ENCODE measurements around the gene ZNF45.
A peak's percentile ranks its signal among the peaks of the same experiment; 100 is the strongest.

GRCh38 chr19:43983912-43984686 is 49.0 kb upstream of the ZNF45 start, which contains the start of gene ZNF155:
- TF ChIP-seq CTCF (IDR thresholded peaks at IDR 0.05; ENCODE audit: poor library complexity, severe bottlenecking), result no peak
- no peak for TF ChIP-seq RAD21 (conservative IDR thresholded peaks at IDR 0.05)
- no peak for TF ChIP-seq EP300 (conservative IDR thresholded peaks at IDR 0.05; ENCODE audit: poor library complexity, severe bottlenecking)
- TF ChIP-seq TAF1 (IDR thresholded peaks at IDR 0.05; ENCODE audit: low read depth), result no peak
- TF ChIP-seq MXI1 (conservative IDR thresholded peaks at IDR 0.05; ENCODE audit: poor library complexity, severe bottlenecking), result peak; percentile 43
- TF ChIP-seq POLR2AphosphoS5 (IDR thresholded peaks at IDR 0.05), result peak; percentile 34
- no peak for TF ChIP-seq EZH2 (IDR thresholded peaks at IDR 0.05; ENCODE audit: borderline replicate concordance, insufficient read depth, low read length, poor library complexity, severe bottlenecking)
- no peak for TF ChIP-seq SMC3 (conservative IDR thresholded peaks at IDR 0.05; ENCODE audit: poor library complexity)

All from neural cell (in vitro differentiated cells).